ENCODE data around the gene CACNA1C.

Gene CACNA1C

DNA sequence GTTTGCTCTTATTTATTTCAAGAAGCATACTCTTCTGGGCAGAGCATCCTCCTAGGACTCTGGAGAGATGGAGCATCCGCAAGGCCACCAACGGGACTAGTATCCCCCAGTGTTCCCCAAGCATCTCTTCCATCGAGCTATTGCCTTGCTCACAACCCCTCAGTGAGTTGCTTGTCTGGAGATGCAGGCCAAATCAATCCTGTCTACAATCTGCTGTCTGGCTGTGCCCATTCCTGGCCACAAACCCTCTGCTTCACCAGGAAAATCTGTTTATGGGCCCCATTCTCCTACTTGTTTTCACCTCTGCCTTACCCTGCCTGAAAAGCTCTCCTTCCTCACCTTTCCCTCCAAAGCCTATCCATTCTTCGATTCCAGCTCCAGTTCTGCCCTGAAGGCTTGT is 219.2 kb downstream of the CACNA1C start:
- no peak for DNase-seq
- H3K9me3 ChIP-seq: no peaks in the 10 kb centered on the region
- TF ChIP-seq, protein P1, sequence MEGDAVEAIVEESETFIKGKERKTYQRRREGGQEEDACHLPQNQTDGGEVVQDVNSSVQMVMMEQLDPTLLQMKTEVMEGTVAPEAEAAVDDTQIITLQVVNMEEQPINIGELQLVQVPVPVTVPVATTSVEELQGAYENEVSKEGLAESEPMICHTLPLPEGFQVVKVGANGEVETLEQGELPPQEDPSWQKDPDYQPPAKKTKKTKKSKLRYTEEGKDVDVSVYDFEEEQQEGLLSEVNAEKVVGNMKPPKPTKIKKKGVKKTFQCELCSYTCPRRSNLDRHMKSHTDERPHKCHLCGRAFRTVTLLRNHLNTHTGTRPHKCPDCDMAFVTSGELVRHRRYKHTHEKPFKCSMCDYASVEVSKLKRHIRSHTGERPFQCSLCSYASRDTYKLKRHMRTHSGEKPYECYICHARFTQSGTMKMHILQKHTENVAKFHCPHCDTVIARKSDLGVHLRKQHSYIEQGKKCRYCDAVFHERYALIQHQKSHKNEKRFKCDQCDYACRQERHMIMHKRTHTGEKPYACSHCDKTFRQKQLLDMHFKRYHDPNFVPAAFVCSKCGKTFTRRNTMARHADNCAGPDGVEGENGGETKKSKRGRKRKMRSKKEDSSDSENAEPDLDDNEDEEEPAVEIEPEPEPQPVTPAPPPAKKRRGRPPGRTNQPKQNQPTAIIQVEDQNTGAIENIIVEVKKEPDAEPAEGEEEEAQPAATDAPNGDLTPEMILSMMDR (IDR thresholded peaks at IDR 0.05; ENCODE audit: low read depth, low read length): no peak
- H3K27me3 ChIP-seq: peaks cover 15% of the 10 kb centered on the region; the same call in 1 of the 2 replicates
- no peak overlapping the region for H3K4me3 ChIP-seq (ENCODE audit: low read depth, low read length)
- no peaks in the 10 kb centered on the region for H3K36me3 ChIP-seq
- no peaks in the 10 kb centered on the region for H3K4me1 ChIP-seq

DNA sequence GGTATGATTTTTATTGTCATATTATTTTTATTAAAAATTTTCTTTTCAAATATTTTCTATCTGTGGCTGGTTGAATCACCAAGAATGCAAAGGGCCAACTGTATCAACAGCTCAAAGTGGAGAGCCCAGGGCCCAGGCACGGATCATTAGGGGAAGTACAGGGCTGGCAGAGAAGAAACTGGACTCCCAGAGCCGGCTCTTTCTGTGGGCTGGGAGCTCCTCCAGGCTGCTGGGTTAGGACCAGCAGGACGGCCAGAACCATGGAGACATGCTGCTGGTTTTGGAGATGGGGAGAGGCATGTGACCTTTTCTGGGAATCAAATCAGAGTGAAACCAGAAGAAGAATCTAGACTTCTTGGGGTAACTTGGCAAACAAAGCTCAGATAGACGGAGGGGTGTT is 220.5 kb downstream of the CACNA1C start:
- Histone ChIP-seq H3K4me3 (ENCODE audit: low read depth, low read length) (no peak overlapping the region), H3K4me1 (no peaks in the 10 kb centered on the region), H3K9me3 (no peaks in the 10 kb centered on the region), H3K36me3 (no peaks in the 10 kb centered on the region), H3K27me3 (peaks cover 15% of the 10 kb centered on the region)
- no peak for DNase-seq
- TF ChIP-seq, protein P1 (IDR thresholded peaks at IDR 0.05; ENCODE audit: low read depth, low read length): no peak

DNA sequence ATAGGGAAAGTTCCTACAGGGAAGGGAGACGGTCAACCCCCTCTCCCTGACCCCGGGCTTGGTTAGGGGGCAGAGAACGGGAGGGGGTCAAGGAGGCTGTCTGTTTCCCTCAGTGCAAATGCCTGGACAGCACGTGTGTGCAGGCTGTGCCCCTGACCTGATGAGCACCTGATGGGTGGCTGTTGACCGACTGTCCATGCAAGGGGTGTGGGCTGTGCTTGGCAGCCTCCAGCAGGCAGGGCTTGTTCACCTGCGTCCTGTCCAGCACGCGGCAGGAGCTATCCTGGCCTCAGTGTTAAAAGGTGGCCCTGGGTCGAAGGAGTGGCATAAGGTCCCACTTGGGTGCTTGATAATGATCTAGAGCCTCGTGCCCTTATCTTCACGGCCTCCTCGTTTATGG is 221.0 kb downstream of the CACNA1C start:
- no peaks in the 10 kb centered on the region for H3K9me3 ChIP-seq
- peaks cover 15% of the 10 kb centered on the region for H3K27me3 ChIP-seq
- DNase-seq: no peak
- no peaks in the 10 kb centered on the region for H3K36me3 ChIP-seq
- no peak overlapping the region for H3K4me3 ChIP-seq (ENCODE audit: low read depth, low read length)
- TF ChIP-seq, protein P1 (IDR thresholded peaks at IDR 0.05; ENCODE audit: low read depth, low read length): no peak
- no peaks in the 10 kb centered on the region for H3K4me1 ChIP-seq

DNA sequence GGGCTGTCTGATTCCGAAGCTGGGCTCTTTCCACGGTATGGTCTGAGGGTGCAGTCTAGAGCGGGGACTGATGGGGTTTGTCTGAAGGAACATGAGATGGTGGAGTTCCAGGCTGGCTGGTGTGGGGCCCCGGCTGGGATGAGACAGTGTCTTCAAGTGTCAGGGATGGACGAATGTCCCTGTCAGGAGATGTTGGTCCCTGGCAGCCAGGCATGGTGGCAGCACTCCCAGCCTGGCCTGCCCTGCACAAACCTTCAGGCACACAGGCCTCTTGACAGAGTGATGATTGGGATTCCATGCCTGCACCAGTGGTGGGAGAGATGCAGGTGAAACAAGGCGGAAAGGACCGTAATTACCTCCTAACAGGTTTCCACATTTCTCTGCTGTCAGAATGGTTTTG is 221.9 kb downstream of the CACNA1C start:
- Histone ChIP-seq H3K9me3 (no peaks in the 10 kb centered on the region), H3K4me1 (no peaks in the 10 kb centered on the region), H3K27me3 (peaks cover 15% of the 10 kb centered on the region), H3K36me3 (no peaks in the 10 kb centered on the region), H3K4me3 (ENCODE audit: low read depth, low read length) (no peak overlapping the region)
- DNase-seq: no peak
- TF ChIP-seq, protein P1 (IDR thresholded peaks at IDR 0.05; ENCODE audit: low read depth, low read length): no peak

DNA sequence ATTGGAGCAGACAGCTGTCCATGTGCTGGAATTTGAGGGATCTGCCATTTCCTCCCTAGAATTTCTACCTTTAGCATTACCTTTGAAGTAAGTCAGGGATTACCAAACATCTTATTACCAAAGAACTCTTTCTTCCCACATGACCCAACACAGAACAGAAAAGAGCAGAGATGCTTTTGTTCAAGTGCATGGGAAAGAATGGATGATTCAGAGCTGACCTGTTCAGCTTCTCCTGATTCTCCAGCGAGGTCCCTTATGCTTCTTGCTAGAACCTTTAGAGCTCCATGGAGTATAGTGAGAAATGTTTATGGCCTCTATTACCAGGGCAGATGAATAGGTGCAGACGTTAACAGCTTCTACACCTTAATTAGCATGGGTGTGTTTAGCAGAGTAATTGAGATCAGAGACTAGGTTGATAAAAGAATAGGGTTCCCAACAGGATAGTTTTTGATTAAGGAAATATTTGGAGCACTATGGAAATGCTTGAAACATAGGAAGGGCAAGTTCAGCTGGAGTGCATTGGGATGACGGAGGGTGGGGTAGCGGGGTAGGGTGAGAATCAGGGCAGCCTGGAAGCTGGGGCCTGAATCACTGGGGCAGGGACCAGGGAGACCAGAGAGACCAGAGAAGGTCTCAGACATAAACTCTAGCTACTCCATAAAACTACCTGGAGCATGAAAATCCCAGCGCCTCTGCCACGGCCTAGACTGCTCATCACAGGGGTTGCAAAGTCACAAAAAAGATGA is 223.7 kb downstream of the CACNA1C start:
- Histone ChIP-seq H3K36me3 (no peaks in the 10 kb centered on the region), H3K4me1 (no peaks in the 10 kb centered on the region), H3K9me3 (no peaks in the 10 kb centered on the region), H3K27me3 (peaks cover 16% of the 10 kb centered on the region), H3K4me3 (ENCODE audit: low read depth, low read length) (no peak overlapping the region)
- no peak for DNase-seq
- TF ChIP-seq, protein P1 (IDR thresholded peaks at IDR 0.05; ENCODE audit: low read depth, low read length): no peak

DNA sequence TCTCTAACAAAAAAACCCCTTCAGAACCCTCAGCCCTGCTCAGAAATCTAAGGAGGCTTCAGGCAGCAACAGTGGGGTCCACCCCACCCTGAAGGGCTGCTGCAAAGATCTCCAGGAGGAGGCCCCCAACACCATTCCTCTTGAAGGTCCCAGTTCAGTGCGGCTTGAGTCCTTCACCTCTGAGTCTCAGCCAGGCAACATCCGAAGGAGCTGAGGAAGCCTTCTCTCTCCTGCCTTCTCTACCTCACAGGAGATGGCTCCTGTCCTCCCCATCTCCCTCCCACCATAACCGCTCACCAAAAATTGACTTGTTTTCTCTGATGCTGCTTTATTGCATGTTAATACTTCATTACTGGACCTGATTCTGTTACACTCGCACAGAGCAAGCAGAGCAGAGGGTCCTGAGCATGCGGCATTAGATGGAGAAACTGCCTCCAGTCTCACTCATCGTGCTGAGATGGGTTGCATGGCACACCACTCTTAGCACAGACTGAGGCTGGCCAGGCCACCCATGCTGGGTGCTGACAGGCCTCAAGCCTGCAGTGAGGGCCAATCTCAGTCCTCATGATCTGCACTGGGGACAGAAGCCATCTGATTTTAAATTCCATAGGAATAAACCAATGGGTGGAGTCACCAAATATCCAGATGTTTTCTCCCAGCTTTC is 224.8 kb downstream of the CACNA1C start:
- H3K4me3 ChIP-seq (ENCODE audit: low read depth, low read length): no peak overlapping the region
- H3K27me3 ChIP-seq: peaks cover 17% of the 10 kb centered on the region
- no peaks in the 10 kb centered on the region for H3K36me3 ChIP-seq
- no peaks in the 10 kb centered on the region for H3K4me1 ChIP-seq
- H3K9me3 ChIP-seq: no peaks in the 10 kb centered on the region
- TF ChIP-seq, protein P1 (IDR thresholded peaks at IDR 0.05; ENCODE audit: low read depth, low read length): no peak
- DNase-seq: no peak
